HG03135 (cell line): ENCODE measurements around the gene ARHGAP20.

ENCODE experiments used
- ATAC-seq: cut with Tn5 transposase; IDR thresholded peaks from one replicate; pipeline ENCODE4 v1.9.1; 2021; ENCODE audit warnings: mild to moderate bottlenecking, moderate library complexity; ENCODE audit not compliant: unreplicated experiment

ARHGAP20 gene

GRCh38 chr11:110530900-110531741 is 181.1 kb downstream of the ARHGAP20 start:
- ATAC-seq: no peak

- ATAC-seq: no peak
Measured at GRCh38 chr11:110529043-110529442, 183.2 kb downstream of the ARHGAP20 start.

- no peak for ATAC-seq
Measured at GRCh38 chr11:110527146-110527545, 185.1 kb downstream of the ARHGAP20 start.
